Measurements from ENCODE around the gene EDEM2.

- TF ChIP-seq SMC3 (IDR thresholded peaks at IDR 0.05) (no peak), POLR2A (IDR thresholded peaks at IDR 0.05; ENCODE audit: low read length) (no peak)
Observed at GRCh38 chr20:35165221-35166185, 18.4 kb upstream of the EDEM2 start.
